ENCODE results near the gene INPPL1.

- TF ChIP-seq, protein P1, sequence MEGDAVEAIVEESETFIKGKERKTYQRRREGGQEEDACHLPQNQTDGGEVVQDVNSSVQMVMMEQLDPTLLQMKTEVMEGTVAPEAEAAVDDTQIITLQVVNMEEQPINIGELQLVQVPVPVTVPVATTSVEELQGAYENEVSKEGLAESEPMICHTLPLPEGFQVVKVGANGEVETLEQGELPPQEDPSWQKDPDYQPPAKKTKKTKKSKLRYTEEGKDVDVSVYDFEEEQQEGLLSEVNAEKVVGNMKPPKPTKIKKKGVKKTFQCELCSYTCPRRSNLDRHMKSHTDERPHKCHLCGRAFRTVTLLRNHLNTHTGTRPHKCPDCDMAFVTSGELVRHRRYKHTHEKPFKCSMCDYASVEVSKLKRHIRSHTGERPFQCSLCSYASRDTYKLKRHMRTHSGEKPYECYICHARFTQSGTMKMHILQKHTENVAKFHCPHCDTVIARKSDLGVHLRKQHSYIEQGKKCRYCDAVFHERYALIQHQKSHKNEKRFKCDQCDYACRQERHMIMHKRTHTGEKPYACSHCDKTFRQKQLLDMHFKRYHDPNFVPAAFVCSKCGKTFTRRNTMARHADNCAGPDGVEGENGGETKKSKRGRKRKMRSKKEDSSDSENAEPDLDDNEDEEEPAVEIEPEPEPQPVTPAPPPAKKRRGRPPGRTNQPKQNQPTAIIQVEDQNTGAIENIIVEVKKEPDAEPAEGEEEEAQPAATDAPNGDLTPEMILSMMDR (IDR thresholded peaks at IDR 0.05) = no peak
- no peak for TF ChIP-seq EZH2 (IDR thresholded peaks at IDR 0.05; ENCODE audit: borderline replicate concordance, insufficient read depth, low read depth, low read length, poor library complexity, severe bottlenecking)
Measured at GRCh38 chr11:72226701-72227100, 2.1 kb downstream of the INPPL1 start.
